ENCODE measurements around the gene NOTUM.

Gene NOTUM
- 0.07 to 0.62 reads per million in 2 donors for total RNA-seq

DNA sequence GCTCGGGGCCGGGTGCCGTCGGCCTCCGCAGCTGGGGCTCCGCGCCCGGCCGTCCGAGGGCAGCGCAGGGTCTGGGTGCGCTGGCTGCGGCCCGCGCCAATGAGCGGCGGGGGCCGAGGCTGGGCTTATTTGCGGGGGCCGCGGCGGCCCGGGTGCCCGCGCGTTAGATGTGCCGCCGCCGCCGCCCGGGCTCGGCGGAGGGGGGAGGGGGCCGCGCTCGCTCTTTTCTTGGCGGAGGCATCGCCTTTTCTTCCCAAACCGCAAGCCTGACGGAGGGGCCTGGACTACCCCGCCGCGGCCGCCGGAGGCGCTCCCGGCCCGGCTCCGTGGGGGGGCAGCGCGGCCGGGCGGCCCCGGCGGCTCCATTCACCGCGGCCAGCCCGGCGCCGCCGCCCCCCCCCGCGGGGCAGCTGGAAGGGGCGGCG is at the start of gene NOTUM:
Gene NOTUM, minus strand, starts transcription at position 101 of the 425 bp plus-strand sequence. CDS start 278 bp downstream, outside the sequence.
- no peak for DNase-seq

DNA sequence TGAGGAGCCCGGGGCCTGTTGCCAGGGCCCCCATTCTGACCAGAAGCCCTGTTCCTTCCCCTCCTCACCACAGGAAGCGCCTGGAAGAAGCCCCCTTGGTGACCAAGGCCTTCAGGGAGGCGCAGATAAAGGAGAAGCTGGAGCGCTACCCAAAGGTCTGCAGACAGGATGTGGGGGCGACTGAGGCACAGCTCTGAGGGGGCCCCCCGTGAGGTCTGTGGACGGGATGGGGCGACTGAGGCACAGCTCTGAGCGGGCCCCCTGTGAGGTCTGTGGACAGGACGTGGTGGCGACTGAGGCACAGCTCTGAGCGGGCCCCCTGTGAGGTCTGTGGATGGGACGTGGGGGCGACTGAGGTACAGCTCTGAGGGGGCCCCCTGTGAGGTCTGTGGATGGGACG is 48.4 kb upstream of the NOTUM start:
- DNase-seq, result no peak

DNA sequence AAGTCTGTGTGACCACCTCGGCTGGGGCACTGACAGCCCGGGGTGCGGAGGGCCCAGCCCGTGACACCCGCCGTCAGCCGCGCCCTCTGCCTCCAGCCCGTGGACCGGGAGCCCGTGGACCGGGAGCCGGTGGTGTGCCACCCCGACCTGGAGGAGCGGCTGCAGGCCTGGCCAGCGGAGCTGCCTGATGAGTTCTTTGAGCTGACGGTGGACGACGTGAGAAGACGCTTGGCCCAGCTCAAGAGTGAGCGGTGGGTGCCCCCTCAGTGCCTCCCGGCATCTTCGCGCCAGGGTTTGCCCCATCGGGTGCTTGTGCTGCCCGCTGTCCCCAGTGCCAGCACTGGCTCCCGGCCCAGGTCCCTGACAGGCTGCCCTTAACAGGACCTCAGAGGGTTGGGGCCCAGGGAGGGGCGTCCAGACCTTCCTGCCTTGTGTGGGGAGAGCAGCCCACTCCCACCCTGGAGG is 48.0 kb upstream of the NOTUM start:
- no peak for DNase-seq

DNA sequence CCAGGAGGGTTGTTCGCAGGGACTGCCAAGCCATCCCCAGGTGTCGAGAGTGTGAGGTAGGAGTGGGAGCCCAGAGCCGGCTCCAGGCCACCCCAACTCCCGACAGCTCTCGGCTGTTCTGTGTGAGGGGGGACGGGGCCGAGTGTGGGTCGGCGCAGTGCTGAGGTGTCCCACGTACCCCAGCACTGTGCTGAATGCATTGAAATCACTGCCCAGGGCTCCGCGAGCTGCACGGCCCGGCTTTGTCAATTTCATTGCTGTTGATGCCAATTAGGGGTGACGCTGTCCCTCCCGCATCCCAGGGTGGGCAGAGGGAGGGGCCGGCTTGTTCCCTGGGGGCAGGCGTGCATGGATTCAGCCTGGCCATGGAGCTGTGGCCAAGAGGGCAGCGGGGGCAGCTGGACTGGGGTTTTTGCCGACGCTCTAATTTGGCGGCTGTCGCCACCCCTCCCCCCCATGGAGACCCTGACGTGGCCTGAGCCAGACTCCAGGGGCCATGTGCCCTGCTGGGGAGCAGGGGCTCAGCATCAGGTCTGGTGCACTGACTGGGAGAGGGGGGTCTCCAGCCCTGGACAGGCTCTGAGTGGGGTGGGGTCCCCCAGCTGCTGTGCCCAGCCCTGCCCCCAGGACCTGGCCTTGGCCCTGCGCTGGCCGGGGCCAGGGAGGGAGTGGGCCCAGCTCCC is 47.4 kb upstream of the NOTUM start:
- no peak for DNase-seq

DNA sequence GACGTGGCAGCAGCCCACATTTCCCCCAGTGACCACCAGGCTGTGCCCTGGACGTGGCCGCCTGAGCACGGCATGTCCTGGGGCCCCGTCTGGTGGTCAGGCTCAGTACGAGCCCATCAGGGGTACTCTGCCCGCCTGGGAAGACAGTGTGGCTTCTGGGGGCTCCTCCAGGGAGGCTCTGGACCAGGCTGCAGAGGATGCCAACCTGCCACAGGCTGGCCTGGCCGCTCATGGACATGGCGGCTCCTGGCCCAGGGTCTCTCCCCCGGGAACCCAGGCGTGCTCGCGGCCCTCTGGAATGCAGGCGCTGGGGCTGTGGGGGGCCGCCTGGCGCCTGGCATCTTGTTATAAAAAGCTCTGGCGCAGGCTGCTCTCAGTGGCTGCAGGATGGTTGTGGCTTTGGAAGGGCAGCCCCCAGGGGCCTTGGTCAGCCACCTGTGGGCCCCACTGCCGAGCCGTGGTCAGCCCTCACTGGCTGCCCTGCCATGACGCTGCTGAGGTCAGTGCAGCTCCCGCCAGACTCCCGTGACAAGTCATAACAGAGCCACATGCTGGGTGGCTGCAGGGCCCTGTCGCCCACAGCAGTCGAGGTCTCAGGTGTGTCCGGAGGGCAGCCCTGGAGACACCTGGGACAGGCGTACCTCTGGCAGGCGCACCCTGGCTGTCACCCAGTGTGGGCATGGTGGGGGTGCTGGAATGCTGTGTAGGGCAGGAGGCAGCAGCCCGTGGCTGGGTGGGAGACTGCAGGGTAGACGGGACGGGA is 46.7 kb upstream of the NOTUM start:
- DNase-seq, result no peak

DNA sequence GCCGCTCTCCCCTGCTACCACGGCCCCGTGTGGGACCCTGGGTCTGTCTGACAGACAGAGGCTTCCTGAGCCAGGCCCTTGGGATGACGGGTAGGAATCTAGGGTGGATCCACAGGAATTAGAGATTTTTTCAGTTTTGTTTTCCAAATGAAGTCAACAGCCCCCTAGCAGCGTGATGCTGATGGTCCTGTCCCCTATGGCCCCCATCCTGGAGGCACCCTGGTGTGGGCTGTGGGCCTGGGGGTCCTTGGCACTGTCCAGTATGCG is 46.2 kb upstream of the NOTUM start:
- DNase-seq, result no peak

DNA sequence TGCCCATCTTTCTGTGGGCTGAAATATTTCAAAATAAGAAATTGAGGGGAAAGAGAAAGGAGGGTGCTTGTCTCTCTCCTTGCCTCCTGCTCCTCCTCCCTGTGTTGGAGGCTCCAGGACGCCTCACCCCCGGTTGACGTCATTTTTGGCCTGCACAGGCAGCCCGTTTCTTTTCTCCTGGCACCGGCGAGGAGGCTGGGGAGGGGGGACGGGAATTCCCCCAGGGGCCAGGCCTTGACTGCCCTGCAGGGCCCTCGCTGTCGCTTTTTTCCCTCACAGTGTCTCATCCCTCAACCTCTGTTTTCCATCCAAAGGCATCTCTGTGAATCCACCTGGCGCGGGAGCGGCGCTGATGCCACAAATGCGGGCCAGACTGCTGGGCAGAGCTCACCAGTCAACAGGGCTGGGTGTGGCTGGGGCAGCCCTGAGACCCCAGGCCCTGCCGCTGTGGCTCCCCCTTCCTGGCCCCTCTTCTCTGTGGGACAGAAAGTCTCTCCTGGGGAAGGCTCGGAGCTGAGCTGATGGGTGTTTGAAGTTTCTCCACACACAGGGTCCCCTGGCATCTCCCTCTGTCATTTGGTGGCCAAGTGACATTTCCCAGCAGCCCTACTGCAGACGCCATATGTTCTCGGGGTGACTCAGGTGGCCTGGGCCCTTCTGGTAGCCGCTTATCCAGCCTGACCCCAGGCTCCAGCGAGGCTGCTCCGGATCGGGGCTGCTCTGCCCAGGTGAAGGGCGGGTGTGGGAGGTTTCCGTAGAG is 45.7 kb upstream of the NOTUM start:
- DNase-seq, result no peak

DNA sequence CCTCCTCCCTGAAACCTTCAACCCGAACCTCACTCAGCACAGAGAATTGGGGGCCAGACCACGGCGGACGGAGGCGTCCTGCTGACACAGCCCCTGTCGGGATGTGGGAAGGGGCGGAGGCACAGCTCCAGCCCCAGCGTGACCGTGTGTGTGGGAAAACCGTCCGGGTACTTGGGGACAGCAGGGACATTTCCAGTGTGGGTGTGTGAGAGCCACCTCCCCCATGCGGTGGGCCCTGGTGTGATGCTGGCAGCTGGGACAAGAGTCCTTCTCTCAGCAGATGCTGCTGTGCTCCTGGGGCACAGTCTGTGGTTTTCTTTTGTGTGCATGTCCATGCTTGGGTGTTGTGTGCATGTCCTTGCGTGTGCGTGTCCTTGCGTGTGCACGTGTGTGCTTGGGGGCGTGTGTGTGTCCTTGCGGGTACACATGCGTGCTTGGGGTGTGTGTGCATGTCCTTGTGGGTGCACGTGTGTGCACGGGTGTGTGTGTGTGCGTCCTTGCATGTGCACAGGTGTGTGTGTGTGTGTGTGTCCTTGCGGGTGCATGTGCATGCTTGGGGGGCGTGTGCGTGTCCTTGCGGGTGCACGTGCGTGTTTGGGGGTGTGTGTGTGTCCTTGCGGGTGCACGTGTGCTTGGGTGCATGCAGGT is 44.8 kb upstream of the NOTUM start:
- no peak for DNase-seq

DNA sequence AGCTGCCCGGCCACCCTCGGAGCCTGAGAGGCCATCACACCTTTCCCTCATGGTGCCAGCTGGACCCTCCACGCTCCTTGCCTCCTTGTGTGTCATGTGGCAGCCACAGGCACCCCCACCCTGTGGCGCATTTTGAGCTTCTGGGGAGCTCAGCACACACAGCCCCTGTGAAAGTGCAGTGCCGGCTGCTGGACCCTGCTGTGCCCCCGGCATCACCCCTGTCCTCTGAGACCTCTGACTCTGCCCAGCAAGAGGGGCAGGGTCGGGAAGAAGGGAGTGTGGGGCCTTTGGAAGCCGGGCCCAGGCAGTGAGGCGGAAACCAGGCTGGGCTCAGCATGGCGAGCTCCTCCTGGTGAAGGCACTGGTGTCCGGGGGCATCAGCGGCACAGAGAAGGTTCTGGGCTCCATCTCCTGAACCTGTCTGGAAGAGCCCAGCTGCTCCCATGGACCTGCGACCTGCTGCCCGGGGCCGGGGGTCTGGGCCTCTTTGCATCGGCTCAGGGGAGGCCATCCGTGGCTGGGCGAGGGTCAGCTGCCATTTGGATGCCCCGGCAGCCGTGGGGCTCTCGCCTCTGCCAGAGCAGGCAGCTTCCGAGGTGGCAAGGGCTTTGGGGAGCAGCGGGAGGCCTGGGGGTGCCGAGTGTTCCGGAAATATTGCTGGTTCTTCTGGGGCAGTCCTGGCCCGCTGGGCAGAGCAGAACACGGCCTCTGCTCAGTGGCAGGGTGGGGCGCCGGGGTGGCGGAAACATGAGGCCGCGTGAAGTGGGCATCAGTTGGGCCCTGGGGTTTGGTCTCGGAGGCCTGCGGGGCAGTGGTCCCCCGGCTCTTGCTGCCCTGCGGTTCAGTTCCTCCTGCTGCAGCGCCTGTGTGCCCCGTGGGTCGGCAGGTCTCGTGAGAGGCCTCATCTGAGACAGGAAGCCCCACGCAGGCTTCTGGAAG is 43.8 kb upstream of the NOTUM start:
- no peak for DNase-seq

DNA sequence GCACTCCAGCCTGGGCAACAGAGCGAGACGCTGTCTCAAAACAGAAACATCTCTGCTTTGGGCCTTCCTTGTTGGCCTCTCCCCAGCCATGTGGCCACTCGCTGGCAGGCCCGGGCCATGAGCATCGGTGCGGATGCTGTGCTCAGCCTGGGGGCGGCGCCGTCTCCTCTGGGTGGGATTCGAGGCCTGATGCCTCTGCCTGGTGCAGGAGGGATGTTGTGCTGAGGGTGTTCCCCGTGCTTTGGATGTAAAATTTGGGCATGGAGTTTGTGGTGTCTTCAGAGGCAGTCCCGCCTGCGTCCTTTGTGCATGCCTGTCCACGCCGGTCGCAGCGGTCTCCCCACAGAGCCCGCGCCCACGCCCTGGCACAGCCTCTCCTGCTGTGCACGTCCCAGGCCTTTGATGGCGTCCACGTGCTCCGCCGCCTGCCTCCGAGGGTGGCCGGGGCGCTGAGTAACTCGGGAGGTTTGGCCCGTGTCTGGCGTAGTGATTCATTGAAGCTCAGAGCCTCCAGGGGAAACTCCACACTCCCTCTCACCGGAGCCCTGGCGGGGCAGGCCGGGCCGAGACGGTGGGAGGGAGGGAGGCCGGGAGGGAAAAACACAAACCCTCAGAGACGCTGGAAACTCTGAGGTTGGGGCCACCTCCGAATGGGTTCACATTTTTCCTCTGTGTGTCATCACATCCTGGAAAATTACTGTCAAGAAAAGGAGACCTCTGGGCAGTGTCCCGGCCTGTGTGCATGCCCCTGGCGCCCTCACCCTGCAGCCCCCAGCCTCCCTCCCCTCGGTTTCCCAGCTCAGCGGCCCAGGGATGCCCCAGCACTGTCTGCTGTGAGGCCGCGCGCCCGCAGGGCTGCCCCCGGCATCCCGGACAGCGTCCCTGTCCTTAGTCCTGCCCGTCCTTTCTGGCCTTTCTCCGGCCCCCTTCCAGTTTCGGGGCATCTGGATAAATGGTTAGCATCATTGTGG is 42.7 kb upstream of the NOTUM start:
- peak in 1 of 5 experiments; percentile 28 for DNase-seq

DNA sequence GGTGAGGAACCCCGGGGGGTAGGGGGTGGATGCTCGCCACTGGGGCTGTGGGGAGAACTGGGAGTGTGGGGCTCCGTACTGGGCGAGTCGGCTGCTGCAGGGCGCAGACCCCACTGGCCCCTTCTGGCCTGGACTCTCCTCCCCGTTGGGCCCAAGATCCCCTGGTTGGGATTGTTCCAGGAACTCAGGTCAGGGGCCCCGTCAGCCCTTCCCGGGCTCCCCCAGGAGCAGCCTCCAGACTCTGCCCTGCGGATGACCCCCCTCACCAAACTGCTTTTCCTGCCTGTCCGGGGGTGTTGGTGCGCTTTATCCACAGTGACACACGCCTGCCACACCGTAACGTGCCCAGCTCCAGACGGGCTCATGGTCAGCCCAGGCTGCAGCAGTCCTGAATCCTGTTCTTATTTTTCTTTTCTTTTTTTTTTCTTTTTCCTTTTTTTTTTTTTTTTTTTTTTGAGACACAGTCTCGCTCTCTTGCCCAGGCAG is 40.6 kb upstream of the NOTUM start:
- DNase-seq, result no peak

DNA sequence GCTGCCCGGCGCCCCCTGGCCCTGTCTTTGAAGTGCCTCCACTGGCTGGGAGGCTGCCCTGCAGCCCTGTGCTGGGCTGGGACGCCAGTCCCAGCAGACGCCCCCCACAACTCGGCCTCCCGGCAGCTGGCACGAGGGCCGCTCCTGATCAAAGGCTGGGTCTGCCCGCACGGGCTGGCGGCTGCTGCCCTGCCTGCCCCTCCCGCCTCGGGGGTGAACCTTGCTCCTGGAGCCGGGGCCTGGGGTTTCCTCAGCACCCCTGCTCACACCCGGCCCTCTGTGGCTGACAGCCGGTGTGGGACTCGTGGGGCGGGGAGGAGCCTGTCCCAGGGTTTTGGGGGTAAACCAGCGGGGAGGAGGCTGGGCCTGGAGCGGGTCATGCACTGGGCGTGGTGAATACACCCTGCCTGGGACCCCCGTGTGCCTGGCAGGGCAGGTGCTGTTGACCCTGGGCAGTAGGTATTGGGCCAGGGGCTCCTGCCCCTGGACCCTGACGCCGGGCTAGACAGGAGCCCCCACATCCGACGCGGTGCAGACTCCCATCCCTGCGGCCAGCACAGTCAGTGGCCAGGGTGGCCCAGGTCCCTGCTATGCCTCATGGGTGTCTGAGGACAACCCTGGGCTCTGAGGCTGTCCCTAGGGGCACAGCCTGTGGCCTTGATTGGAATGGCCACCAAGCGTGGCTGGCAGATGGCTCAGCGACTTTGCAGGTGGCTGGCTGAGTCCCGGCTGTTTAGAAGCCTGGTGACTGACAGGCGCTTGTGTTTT is 40.0 kb upstream of the NOTUM start:
- DNase-seq, result no peak

DNA sequence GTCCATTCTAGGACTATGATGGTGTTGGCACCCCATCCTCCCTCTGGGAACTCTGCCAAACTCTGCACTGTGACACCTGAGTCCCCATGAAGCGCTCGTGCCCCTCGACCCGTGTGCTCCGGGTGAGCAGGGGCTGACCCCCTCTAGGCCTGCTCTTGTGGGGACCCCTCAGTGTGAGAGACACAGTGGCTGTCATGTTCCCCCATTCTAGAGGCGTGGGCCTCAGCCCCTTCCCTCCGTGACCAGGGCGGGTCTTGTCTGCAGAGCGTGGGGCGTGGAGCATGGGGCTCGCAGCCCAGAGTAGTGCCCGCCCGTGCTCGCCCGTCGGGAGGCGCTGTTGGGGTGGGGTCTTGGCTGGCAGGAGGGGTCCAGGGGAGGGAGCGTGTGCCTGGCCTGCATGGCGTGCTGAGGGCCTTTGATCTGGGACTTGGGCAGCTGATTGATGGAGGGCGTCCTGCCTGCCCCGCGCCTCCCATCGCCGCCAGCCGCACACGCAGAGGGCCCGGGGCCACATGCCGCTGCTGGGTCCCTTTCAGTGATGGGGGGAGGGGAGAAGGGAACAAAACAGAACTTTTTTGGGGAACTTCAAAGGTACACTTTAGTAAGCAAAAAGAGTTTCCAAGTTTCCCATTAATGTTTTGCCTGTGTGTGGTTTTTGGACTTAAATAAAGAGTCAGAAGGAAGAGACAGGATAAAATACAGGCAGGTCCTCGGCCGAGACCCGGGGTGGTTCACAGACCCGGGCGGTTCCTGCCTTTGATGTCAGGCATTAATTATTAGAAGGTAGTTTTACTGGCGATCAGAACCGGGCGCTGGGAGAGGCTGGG is 39.2 kb upstream of the NOTUM start:
- no peak for DNase-seq

DNA sequence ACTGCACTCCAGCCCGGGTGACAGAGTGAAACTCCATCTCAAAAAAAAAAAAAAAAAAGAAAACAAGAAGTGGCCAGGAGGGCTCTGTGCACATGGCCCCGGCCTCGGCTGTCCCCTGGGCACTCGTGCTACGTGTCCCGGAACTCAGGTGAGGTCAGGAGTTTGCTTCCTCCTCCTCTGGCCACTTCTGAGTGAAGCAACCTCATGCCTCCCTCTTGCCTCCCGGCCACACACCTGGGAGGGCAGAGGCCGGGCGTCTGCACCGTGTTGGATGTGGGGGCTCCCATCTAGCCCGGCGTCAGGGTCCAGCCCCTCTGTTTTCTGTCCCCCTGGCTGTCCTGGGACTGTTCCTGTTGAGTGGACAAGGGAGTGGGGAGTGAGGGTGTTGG is 38.6 kb upstream of the NOTUM start:
- no peak for DNase-seq

DNA sequence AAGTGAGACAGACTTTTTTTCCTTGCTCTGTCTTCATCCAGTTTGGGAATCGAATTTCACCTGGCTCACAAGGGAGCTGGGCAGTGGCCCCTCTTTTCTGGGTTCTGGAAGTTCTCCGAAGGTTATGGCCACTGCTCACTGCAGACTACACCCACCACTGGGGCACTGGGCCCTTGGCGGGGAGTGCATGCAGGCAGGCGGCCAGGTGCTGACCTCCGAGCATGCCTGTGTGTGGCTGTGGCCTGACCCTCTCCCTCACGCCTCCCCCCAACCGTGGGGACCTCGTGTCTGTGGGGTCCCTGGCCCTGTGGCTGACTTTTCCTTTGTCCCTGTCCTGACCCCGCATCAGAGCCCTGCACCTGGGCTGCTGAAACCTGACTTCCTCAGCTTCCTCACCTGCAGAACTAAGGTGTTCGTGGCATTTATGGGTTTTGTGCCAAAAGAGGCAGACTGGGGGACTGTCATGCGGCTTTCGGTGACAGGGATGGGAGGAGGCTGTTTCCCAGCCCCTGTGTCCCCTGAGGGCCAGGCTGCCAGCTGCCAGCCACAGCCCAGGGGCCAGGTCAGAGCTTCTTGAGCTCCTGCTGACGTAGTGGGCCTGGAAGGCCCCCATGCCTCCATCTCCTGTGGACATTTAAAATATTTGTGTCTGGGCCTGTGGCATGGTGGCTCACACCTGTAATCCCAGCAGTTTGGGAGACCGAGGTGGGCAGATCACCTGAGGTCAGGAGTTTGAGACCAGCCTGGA is 37.9 kb upstream of the NOTUM start:
- no peak for DNase-seq

DNA sequence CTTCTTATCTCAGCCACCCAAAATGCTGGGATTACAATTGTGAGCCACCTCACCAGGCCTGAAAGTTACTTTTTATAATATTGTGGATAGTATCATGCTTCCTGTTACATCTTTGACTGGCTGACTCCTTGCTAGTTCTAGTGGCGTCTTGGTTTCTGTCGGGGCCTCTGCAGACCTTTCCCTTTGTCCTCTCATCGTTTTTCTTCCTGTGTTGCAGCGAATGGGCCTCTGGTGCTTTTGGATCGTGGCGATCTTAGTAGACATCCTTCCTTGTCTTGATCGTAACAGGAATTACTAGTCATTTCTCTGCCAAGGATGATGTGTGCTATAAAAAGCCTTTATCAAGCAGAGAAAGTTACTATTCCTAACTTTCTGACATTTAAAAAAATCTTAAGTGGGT is 37.2 kb upstream of the NOTUM start:
- no peak for DNase-seq

DNA sequence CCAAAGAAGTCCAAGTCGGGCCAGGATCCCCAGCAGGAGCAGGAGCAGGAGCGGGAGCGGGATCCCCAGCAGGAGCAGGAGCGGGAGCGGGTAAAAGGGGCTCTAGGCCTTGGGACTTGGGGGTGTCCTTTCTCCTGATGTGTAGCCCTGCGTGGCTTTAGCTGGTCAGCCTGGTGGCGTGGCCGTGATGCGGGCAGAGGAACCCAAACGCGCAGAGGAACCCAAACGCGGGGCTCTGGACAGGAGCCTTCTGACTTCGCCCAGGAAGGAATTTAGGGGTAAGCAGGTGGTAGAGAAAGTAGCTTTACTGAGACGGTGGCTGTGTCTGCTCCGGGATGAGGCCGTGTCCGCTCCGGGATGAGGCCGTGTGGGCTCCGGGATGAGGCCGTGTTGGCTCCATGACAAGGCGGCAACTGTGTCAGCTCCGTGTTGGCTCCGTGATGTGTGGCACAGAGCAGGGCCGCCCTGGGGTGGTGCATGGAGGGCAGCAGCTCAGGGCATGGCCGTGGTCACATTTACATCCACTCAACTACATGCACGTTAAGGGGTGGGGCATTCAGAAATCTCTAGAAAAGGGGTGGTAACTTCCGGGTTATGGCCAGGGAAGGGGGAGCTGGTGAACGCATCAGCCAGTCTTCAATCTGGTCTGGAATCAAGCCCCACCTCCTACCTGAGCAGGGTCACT is 35.9 kb upstream of the NOTUM start:
- DNase-seq, result no peak
